Sigmoid colon (tissue), 7 donors: ENCODE data around the gene KRTAP9-6. TPM values are rescaled to one million over a fixed set of nuclear protein-coding genes. Genes with fewer than 3 reads are reported as not detected.

ENCODE experiments used
- DNase-seq: peaks from one replicate; pipeline ENCODE4 v3.0.0-alpha.2; 2019
- H3K27ac ChIP-seq, 4 donors: fragments of 200-600 bp; sonication (generic); one replicate each; pipeline ENCODE4 v1.5.1; 2016 to 2019; ENCODE audit warnings: mild to moderate bottlenecking in 1 of 4
- H3K27me3 ChIP-seq, 3 donors: fragments of 200-600 bp; sonication (generic); one replicate each; pipeline ENCODE4 v1.5.1; 2019; ENCODE audit warnings: mild to moderate bottlenecking in 1 of 3
- H3K36me3 ChIP-seq, 4 donors: fragments of 200-600 bp; sonication (generic); one replicate each; pipeline ENCODE4 v1.5.1; 2016 to 2019
- H3K4me1 ChIP-seq, 4 donors: fragments of 200-600 bp; sonication (generic); one replicate each; pipeline ENCODE4 v1.5.1; 2017 to 2019
- H3K4me3 ChIP-seq, 4 donors: fragments of 200-600 bp; sonication (generic); one replicate each; pipeline ENCODE4 v1.5.1; 2017 to 2019; ENCODE audit warnings: mild to moderate bottlenecking in 2 of 4, moderate library complexity in 1 of 4
- H3K9me3 ChIP-seq, 4 donors: fragments of 200-600 bp in 3 of 4; sonication (generic) in 3 of 4; one replicate each; pipeline versions ENCODE4 v1.5.1 to v1.6.1; 2013 to 2019
- EP300 ChIP-seq, 4 donors: sonication (generic); formaldehyde crosslinking; IDR thresholded peaks; one replicate each; pipeline ENCODE4 v1.6.1; 2017; ENCODE audit warnings: antibody characterized with exemption in 4 of 4
- POLR2A ChIP-seq, 2 donors: fragments of 450-650 bp; IDR thresholded peaks; one replicate each; pipeline ENCODE4 v1.6.1; 2016; ENCODE audit warnings: antibody characterized with exemption in 2 of 2, mild to moderate bottlenecking in 2 of 2, moderate library complexity in 2 of 2
- POLR2AphosphoS5 ChIP-seq, 4 donors: sonication (generic); formaldehyde crosslinking; IDR thresholded peaks; one replicate each; pipeline ENCODE4 v1.6.1; 2017; ENCODE audit warnings: antibody characterized with exemption in 4 of 4
- WGBS, 2 donors: extraction: QIAGEN DNeasy Blood & Tissue Kit; methylation state at CpG; one replicate each; pipeline ENCODE4 v1.1.7; 2013; 5-methylcytosine and 5-hydroxymethylcytosine counted together
- intact Hi-C: fragments of 100-400 bp; cut with DNase I; formaldehyde crosslinking; loops from one replicate; pipeline ENCODE4 v1.15.1; 2023
- polyA plus RNA-seq, 3 donors: library from polyadenylated mRNA; stranded (reverse); fragments of 200-250 nt; gene quantifications; one replicate each; pipeline ENCODE4 v1.2.3, GENCODE V29; 2013
- total RNA-seq, 4 donors: library from RNA; depleted of rRNA; stranded (reverse); fragments of >200 nt; gene quantifications; one replicate each; pipeline ENCODE4 v1.1.0, GENCODE V29; 2016
- TF ChIP-seq, protein P1 (sequence below), 4 experiments: fragments of 450-650 bp in 3 of 4; fragments of 200-600 bp in 1 of 4; IDR thresholded peaks; one replicate each; pipeline ENCODE4 v1.5.1; 2016 to 2019; ENCODE audit warnings: antibody characterized with exemption in 4 of 4, mild to moderate bottlenecking in 3 of 4, moderate library complexity in 2 of 4
- donor health status: healthy with polysubstance abuse.
- donor health status: Bipolar disorder and iron deficiency.
- donor health status: healthy.

The KRTAP9-6 gene
- total and polyA plus RNA-seq, 7 donors: not detected

DNA sequence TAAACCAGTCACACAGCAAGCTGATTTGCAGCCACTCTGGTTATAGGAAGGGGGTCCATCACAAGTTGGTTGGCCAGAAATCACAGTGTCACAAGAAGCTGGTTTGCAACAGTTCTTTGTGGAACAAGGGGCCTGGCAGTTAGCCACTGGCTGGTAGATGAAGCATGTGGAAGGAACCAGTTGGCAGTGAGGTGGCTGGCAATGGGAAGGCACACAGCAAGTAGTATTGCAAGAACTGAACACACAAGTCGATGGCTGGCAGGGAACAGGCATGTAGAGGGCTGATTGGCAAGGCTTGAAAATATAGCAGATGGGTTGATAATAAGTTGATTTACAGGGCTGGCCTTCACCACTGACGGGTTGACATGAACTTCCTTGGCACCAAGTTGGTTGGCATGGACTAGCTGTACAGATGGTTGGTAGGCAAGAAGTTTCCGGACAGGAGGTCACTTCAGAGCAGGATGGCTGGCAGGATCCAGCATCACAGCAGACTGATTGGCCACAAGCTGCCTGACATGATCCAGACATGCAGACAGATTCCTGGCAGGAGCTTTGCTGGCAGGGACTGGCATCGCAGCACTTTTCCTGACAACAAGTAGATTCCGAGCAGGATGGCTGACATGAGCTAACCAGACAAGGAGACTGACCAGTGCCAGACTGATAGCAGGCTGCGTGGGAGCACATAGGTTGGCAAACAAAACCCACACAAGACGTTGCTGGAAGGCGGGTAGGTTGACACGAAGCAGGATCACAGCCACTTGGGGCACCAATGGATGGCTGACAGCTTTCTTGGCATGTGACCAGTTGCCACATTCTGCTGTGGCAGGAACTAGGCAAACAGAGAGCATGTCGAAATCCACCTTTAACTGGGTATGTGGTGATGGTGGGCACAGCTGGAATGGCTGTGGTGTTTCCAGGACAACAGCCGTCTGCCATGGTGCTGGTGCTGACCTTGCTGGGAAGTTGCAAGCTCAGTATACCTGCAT lies 37.0 kb downstream of the KRTAP9-6 start, which contains the start of gene KRTAP29-1:
TSS of gene KRTAP29-1 (minus strand) at position 936 of the 986 bp plus-strand sequence. CDS start at position 936, 0 bp downstream.
- no peak within 1 kb of the TSS for H3K27ac ChIP-seq
- TF ChIP-seq, protein P1, sequence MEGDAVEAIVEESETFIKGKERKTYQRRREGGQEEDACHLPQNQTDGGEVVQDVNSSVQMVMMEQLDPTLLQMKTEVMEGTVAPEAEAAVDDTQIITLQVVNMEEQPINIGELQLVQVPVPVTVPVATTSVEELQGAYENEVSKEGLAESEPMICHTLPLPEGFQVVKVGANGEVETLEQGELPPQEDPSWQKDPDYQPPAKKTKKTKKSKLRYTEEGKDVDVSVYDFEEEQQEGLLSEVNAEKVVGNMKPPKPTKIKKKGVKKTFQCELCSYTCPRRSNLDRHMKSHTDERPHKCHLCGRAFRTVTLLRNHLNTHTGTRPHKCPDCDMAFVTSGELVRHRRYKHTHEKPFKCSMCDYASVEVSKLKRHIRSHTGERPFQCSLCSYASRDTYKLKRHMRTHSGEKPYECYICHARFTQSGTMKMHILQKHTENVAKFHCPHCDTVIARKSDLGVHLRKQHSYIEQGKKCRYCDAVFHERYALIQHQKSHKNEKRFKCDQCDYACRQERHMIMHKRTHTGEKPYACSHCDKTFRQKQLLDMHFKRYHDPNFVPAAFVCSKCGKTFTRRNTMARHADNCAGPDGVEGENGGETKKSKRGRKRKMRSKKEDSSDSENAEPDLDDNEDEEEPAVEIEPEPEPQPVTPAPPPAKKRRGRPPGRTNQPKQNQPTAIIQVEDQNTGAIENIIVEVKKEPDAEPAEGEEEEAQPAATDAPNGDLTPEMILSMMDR (IDR thresholded peaks at IDR 0.05): no peak
- no peak for TF ChIP-seq POLR2A (IDR thresholded peaks at IDR 0.05)
- TF ChIP-seq POLR2AphosphoS5 (IDR thresholded peaks at IDR 0.05): no peak
- TF ChIP-seq EP300 (IDR thresholded peaks at IDR 0.05): no peak
- H3K9me3 ChIP-seq: no peaks in the 10 kb centered on the region
- no peak for DNase-seq
- peaks cover 0 to 9% (median 0%) of the 10 kb centered on the region in 4 donors for H3K4me1 ChIP-seq
- no peak within 1 kb of the TSS for H3K4me3 ChIP-seq
- no peaks in the 10 kb centered on the region for H3K36me3 ChIP-seq
- WGBS, 2 donors: 75 to 78% methylated on average over 11 of the region's 11 CpGs
- no peaks in the 10 kb centered on the region for H3K27me3 ChIP-seq
- intact Hi-C loops: no loop called here

DNA sequence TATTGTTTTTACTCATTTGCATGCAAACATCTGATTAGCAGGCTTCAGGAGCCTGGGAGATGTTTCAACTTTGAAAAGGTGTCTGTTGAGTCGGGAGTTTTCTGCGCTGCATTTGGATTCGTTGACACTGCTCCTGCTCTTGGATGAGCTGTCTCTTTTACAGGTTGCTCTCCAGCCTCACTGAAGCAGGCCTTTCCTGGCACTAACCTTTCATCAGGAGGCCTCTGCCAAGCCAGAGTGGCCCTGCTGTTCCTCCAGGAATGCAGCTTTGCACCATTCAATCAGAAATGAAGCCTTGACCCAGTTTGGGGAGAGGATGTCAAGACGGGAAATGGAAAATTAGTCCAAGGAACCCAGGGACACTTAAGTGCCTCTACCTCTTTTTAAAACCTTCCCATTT lies 37.8 kb downstream of the KRTAP9-6 start:
- H3K4me3 ChIP-seq: no peak overlapping the region
- H3K36me3 ChIP-seq: no peaks in the 10 kb centered on the region
- H3K4me1 ChIP-seq: peaks cover 0 to 9% (median 0%) of the 10 kb centered on the region in 4 donors
- no peaks in the 10 kb centered on the region for H3K27me3 ChIP-seq
- 91 to 92% methylated on average over 4 of the region's 4 CpGs for WGBS, 2 donors
- DNase-seq: no peak
- intact Hi-C loops: no loop called here
- TF ChIP-seq EP300 (IDR thresholded peaks at IDR 0.05) (no peak), POLR2A (IDR thresholded peaks at IDR 0.05) (no peak), POLR2AphosphoS5 (IDR thresholded peaks at IDR 0.05) (no peak)
- TF ChIP-seq, protein P1 (IDR thresholded peaks at IDR 0.05): no peak
- no peaks in the 10 kb centered on the region for H3K9me3 ChIP-seq
- H3K27ac ChIP-seq: no peak overlapping the region

DNA sequence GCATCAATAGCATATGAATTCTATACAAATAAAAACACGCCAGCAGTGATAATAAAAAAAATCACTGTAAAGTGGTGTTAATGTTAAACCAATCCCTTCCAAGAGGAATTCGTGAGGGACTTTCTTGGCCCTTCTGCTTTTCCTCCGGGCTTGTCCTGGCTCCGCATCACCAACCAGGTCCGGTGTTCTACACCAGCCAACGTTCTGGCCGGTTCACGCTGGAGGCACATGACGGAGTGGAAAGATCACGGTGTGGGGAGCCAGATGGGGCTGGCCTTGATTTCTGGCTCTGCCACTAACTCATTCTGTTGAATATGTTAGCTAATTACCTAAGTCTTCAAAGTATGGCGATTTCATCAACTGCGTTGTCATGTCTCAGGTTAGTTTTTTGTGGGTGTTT lies 38.9 kb downstream of the KRTAP9-6 start:
- H3K27ac ChIP-seq: no peak overlapping the region
- DNase-seq: no peak
- no peak overlapping the region for H3K4me3 ChIP-seq
- H3K4me1 ChIP-seq: peaks cover 0 to 9% (median 0%) of the 10 kb centered on the region in 4 donors
- H3K27me3 ChIP-seq: no peaks in the 10 kb centered on the region
- H3K9me3 ChIP-seq: no peaks in the 10 kb centered on the region
- intact Hi-C loops: no loop called here
- TF ChIP-seq EP300 (IDR thresholded peaks at IDR 0.05): no peak
- 83 to 86% methylated on average over 12 of the region's 12 CpGs for WGBS, 2 donors
- H3K36me3 ChIP-seq: no peaks in the 10 kb centered on the region

DNA sequence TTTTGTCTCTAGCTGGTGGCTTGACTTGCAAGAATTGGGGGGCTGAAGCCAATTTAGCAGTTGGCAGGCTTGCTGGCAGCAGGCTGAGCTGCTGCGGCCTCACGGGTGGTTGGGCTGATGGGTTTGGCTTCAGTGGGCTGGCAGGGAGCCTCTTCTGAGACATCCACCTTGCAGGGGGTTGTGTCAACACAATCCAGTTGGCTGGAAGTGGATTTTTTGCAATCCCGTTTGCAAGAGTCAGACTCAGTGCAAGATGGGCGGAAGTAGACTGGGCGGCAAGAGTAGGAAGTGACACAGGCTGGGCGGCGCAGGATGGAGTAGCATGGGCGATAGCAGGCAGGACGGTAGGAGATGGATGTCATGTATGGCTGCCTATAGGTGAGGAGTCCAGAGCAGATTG lies 42.5 kb downstream of the KRTAP9-6 start:
- H3K4me1 ChIP-seq: peaks cover 0 to 3% (median 0%) of the 10 kb centered on the region in 4 donors
- H3K4me3 ChIP-seq: no peak overlapping the region
- intact Hi-C loops: no loop called here
- WGBS, 2 donors: 87% methylated on average over 9 of the region's 9 CpGs
- DNase-seq: no peak
- no peaks in the 10 kb centered on the region for H3K9me3 ChIP-seq
- no peaks in the 10 kb centered on the region for H3K27me3 ChIP-seq
- H3K36me3 ChIP-seq: no peaks in the 10 kb centered on the region
- no peak overlapping the region for H3K27ac ChIP-seq
- TF ChIP-seq POLR2AphosphoS5 (IDR thresholded peaks at IDR 0.05) (no peak), POLR2A (IDR thresholded peaks at IDR 0.05) (no peak), EP300 (IDR thresholded peaks at IDR 0.05) (no peak)
- TF ChIP-seq, protein P1 (IDR thresholded peaks at IDR 0.05): no peak

DNA sequence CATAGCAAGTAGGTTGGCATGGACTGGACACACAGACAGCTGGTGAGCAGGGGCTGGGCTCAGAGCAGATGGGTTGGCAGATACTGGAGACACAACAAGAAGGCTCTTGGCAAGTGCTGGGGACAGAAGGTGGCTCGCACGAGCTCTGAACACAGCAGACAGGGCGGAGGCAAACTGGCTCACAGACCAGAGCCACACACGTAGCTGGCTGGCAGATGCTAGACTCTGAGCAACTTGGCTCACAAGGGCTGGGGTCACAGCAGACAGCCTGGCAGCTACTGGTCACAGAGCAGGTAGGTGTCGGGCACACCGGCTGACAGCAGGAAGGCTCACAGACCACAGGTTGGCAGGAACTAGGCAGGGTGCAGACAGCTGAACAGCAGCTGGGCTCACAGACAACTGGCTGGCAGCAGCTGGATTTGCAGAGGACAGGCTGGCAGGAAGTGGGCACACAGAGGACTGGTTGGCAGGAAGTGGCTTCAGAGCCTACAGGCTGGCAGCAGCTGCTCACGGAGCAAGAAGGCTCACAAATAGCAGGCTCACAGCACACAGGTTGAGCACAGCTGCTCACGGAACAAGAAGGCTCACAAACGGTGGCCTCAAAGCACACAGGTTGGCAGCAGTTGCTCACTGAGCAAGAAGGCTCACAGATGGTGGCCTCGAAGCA lies 43.2 kb downstream of the KRTAP9-6 start:
- H3K4me1 ChIP-seq: no peaks in the 10 kb centered on the region
- intact Hi-C loops: no loop called here
- no peaks in the 10 kb centered on the region for H3K27me3 ChIP-seq
- H3K4me3 ChIP-seq: no peak overlapping the region
- no peak overlapping the region for H3K27ac ChIP-seq
- H3K36me3 ChIP-seq: no peaks in the 10 kb centered on the region
- WGBS, 2 donors: 34 to 52% methylated on average over 10 of the region's 10 CpGs
- TF ChIP-seq, protein P1 (IDR thresholded peaks at IDR 0.05): no peak
- no peak for TF ChIP-seq POLR2A (IDR thresholded peaks at IDR 0.05)
- no peak for TF ChIP-seq EP300 (IDR thresholded peaks at IDR 0.05)
- H3K9me3 ChIP-seq: no peaks in the 10 kb centered on the region
- no peak for DNase-seq
